Measurements from ENCODE around the gene GPRIN2.
"Not testable (repeated sequence)": the region's sequence is repeated elsewhere in the genome, so short reads cannot be mapped to it uniquely, and the experiment has no call there.

DNA sequence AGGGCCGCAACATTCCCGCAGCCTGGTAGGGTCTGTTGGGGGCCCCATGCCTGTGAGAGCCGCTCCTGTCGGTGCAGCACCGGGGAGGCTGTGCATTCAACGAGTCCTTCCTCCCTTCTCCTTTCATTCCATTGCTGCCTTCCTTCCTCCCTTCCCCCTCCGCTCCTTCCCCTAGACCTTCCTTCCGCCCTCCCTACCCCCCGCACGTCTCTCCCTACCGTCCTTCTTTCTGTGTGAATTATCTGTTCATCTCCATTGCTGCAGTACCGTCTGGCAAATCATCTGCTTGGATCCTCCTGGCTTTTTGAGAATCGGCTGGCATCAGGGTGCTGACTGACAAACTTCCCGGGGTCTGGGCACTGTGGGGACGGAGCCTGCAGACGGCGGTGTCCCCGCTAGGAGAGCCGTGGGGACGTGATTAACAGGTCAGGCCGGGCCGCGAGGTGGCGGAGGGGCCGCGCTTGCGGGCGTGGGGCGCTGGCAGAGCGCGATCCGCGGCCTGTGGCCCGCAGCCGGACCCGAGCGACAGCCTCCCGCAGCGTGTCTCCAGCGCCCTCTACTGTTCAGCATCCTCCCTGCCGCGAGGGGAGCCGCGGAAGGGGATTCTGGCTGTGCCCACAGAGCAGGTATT, 41.3 kb upstream of the GPRIN2 start:
- TF ChIP-seq, protein P1, sequence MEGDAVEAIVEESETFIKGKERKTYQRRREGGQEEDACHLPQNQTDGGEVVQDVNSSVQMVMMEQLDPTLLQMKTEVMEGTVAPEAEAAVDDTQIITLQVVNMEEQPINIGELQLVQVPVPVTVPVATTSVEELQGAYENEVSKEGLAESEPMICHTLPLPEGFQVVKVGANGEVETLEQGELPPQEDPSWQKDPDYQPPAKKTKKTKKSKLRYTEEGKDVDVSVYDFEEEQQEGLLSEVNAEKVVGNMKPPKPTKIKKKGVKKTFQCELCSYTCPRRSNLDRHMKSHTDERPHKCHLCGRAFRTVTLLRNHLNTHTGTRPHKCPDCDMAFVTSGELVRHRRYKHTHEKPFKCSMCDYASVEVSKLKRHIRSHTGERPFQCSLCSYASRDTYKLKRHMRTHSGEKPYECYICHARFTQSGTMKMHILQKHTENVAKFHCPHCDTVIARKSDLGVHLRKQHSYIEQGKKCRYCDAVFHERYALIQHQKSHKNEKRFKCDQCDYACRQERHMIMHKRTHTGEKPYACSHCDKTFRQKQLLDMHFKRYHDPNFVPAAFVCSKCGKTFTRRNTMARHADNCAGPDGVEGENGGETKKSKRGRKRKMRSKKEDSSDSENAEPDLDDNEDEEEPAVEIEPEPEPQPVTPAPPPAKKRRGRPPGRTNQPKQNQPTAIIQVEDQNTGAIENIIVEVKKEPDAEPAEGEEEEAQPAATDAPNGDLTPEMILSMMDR (conservative IDR thresholded peaks at IDR 0.05) = not testable (repeated sequence)
- TF ChIP-seq ZFX (IDR thresholded peaks at IDR 0.05) = not testable (repeated sequence)

Data from C4-2B (cell line).